ENCODE results near the gene PRR7.

Gene PRR7

DNA sequence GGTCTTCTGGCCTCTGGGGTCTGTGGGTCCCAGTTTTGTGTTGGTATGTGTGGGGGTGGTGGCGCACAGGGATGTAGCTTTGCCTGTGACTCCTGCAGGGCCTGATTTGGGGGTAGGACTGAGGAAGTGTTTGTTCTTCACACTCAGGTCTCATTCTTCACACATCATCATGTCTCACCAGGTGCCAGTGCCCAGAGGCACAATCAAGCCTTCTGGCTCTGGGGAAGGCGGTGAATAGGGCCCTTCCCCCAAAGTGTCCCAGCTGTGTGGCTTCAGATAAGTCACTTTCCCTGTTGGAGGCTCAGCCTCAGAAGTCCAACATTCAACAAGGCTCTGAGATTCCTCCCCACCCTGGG, 21.7 kb downstream of the PRR7 start:
- in situ Hi-C loops (cut with HindIII; ENCODE audit: low pct_ligation_motif_present, low sequenced_read_pairs): no loop called here
- Histone ChIP-seq H3K4me3 (ENCODE audit: low read depth, low read length) (no peak overlapping the region), H3K27ac (no peak overlapping the region), H3K27me3 (replicated peaks) (no peaks in the 10 kb centered on the region), H3K36me3 (replicated peaks) (peaks cover 68% of the 10 kb centered on the region)
- TF ChIP-seq, protein P1, sequence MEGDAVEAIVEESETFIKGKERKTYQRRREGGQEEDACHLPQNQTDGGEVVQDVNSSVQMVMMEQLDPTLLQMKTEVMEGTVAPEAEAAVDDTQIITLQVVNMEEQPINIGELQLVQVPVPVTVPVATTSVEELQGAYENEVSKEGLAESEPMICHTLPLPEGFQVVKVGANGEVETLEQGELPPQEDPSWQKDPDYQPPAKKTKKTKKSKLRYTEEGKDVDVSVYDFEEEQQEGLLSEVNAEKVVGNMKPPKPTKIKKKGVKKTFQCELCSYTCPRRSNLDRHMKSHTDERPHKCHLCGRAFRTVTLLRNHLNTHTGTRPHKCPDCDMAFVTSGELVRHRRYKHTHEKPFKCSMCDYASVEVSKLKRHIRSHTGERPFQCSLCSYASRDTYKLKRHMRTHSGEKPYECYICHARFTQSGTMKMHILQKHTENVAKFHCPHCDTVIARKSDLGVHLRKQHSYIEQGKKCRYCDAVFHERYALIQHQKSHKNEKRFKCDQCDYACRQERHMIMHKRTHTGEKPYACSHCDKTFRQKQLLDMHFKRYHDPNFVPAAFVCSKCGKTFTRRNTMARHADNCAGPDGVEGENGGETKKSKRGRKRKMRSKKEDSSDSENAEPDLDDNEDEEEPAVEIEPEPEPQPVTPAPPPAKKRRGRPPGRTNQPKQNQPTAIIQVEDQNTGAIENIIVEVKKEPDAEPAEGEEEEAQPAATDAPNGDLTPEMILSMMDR (IDR thresholded peaks at IDR 0.05; ENCODE audit: low read depth, low read length, missing control alignments): no peak
- DNase-seq: no peak

DNA sequence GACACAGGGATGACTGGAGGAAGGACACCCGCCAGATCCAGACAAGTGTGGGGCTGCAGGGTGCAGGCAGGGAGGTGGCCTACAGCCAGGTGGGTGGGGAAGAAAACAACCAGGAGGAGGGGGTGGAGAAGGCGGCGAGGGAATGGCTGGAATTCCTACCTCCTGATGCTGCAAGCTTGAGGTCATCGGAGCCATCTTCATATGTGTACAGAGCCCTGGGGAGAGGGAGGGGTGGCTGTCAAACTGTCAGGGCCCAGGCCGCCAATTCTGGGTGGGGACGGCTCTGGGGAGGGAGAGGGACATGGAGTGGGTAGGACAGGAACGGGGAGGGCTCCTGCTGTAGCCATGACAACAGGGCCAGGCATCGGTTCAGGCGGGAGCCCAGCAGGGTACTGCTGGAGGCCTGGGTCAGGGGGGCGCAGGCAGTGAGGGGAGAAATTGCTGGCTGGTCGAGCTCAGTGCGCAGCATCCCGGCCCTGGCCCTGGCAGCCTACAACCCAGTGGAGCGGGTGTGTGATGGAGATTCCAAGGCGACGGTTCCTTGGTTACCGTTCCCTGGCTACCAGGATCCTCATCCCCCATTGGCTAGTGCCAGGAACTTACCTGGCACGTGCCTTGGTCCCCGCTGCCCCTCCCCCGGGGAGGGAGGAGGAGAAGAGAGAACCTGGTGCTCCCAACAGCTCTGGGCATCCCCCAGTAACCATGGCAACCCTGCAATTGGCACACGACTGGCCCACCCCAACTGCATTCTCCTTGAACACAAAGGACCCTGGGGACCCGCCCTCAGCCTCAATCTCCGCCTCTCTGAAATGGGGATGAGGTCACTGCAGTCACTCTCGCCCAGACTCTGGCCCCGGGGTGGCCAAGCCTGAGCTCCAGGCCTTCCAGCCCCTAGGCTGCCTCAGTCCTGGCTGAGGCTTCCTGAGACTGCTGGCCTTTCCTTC, 22.3 kb downstream of the PRR7 start:
- Histone ChIP-seq H3K4me3 (ENCODE audit: low read depth, low read length) (no peak overlapping the region), H3K36me3 (replicated peaks) (peaks cover 61% of the 10 kb centered on the region), H3K27ac (no peak overlapping the region), H3K27me3 (replicated peaks) (no peaks in the 10 kb centered on the region)
- in situ Hi-C loops (cut with HindIII; ENCODE audit: low pct_ligation_motif_present, low sequenced_read_pairs): no loop called here
- DNase-seq: peak; percentile 56
- TF ChIP-seq, protein P1 (IDR thresholded peaks at IDR 0.05; ENCODE audit: low read depth, low read length, missing control alignments): no peak

DNA sequence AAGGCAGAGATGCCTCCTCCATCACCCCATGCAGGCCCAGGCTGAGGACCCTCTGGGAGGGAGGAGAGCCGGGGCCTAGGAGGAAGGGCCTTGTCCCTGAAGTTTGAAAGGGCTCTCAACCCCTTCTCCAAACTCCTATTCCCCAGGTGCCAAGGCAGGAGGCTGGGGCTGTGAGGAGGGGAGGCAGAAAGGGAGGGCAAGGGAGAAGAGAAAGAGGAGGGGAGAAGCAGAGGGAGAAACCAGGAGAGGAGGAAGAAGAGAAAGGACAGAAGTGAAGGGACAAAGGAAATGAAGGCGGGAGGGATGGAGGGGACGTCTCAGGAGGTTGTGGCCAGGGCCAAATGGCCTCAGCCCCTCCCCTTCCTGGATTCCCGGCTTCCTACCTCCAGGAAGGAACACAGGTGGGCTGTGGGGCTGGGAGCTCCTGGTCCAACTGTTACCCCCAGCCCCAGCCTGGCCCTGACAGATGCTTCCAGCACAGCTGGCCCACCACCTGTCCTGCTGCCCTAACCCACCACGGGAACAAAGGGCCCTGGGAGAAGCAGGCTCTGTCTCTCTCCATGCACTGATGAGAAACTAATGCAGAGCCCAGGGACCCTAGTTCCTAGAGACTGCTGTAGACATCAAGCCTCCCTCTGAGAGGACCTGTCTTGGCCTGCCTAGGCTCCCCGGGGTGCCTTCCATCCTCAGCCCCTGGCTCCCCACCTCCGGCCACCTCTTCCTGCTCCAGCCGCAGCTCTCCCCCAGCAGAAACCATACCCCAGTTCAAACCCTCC, 23.3 kb downstream of the PRR7 start:
- in situ Hi-C loops (cut with HindIII; ENCODE audit: low pct_ligation_motif_present, low sequenced_read_pairs): no loop called here
- Histone ChIP-seq H3K4me3 (ENCODE audit: low read depth, low read length) (no peak overlapping the region), H3K36me3 (replicated peaks) (peaks cover 54% of the 10 kb centered on the region), H3K27ac (peak overlapping the region; percentile 73), H3K27me3 (replicated peaks) (no peaks in the 10 kb centered on the region)
- DNase-seq: no peak
- TF ChIP-seq, protein P1 (IDR thresholded peaks at IDR 0.05; ENCODE audit: low read depth, low read length, missing control alignments): no peak

DNA sequence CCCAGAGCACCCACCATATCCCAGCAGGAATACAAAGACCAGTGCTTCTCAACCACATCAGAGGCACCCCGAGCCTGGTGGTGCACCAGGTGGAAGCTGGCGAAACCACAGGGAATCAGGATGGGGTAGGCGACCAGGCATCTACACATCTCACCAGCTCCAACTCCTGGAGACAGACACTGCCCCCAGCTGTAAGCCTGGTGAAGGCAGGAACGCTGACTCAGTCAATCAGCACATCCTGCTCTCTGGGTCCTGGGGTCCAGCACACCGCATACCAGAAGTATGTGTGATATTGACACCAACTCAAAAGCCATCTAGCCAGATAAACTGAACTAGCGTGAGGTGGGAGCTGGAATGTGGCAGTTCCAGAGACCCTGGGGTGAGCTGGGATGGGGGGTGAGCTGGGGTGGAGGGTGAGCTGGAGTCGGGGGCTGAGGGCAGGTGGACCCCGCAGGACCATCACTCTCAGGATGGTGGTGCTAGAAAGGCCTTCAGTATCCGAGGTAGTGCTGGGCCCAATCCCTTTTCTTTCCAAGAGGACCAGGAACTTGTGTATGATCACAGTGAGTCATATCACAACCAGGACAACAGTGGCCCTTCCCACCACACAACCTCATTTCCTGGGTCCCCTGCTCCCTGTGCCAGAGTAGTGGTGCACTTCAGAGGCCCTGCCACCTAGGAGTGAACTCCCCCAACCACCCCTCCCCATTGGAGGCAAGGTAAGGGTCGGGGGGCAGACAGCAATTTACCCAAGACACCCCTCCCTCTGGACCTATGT, 24.3 kb downstream of the PRR7 start:
- Histone ChIP-seq H3K27ac (peak overlapping the region; percentile 73), H3K4me3 (ENCODE audit: low read depth, low read length) (peak overlapping the region; percentile 90), H3K27me3 (replicated peaks) (no peaks in the 10 kb centered on the region), H3K36me3 (replicated peaks) (peaks cover 44% of the 10 kb centered on the region)
- in situ Hi-C loops (cut with HindIII; ENCODE audit: low pct_ligation_motif_present, low sequenced_read_pairs): no loop called here
- TF ChIP-seq, protein P1 (IDR thresholded peaks at IDR 0.05; ENCODE audit: low read depth, low read length, missing control alignments): no peak
- DNase-seq: peak; percentile 74

DNA sequence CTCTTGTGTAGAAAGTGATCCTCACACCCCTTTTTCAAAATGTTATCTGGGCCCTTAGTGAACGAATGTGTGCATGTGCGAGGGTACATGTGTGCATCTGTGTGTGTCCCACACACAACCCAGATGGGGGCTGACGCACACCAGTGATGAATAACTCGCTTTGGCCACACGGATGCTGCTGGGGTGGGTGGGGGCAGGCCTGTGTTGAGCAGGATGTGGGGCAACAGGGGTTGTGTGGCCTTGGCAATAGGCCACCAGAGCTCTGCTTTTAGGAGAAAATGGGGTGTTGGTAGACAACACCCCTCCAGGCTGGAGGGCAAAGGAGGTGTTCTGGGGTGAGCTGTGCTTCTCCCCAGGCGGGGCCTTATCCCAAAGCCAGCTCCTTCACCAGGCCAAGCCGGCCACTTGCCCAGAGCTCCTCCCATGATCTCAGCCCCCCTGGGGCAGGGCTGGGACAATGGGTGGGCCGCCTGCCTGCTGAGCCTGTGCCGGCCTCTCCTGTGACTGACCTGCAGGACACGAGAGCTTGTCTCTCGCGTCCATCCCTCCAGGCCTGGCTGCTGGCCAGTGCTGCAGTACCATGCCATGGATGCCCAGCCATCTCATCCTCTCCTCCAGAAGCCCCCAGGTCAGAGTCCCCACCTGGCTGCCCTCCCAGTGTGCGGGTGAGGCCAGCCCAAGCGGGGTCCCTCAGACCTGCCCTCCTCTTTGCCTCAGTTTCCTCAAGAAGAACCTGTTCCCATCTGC, 25.2 kb downstream of the PRR7 start:
- Histone ChIP-seq H3K27ac (peak overlapping the region; percentile 73), H3K27me3 (replicated peaks) (no peaks in the 10 kb centered on the region), H3K4me3 (ENCODE audit: low read depth, low read length) (peak overlapping the region; percentile 90), H3K36me3 (replicated peaks) (peaks cover 35% of the 10 kb centered on the region)
- TF ChIP-seq, protein P1 (IDR thresholded peaks at IDR 0.05; ENCODE audit: low read depth, low read length, missing control alignments): no peak
- in situ Hi-C loops (cut with HindIII; ENCODE audit: low pct_ligation_motif_present, low sequenced_read_pairs): no loop called here
- peak; percentile 68 for DNase-seq

Measured in brain microvascular endothelial cell (primary cell).